Esophagus squamous epithelium (tissue), 4 donors: Measurements from ENCODE around the gene ZDHHC17.

Experiments
- POLR2A ChIP-seq, 4 donors: fragments of 450-650 bp; IDR thresholded peaks; one replicate each; pipeline ENCODE4 v1.6.1; 2017; ENCODE audit warnings: antibody characterized with exemption in 4 of 4, mild to moderate bottlenecking in 4 of 4, moderate library complexity in 3 of 4
- TF ChIP-seq, protein P1 (sequence below), 6 experiments: fragments of 450-650 bp in 4 of 6; fragments of 200-600 bp in 2 of 6; sonication (generic) in 2 of 6; IDR thresholded peaks; one replicate each; pipeline ENCODE4 v1.5.1; 2016 to 2019; ENCODE audit warnings: antibody characterized with exemption in 6 of 6, mild to moderate bottlenecking in 4 of 6, moderate library complexity in 4 of 6

DNA sequence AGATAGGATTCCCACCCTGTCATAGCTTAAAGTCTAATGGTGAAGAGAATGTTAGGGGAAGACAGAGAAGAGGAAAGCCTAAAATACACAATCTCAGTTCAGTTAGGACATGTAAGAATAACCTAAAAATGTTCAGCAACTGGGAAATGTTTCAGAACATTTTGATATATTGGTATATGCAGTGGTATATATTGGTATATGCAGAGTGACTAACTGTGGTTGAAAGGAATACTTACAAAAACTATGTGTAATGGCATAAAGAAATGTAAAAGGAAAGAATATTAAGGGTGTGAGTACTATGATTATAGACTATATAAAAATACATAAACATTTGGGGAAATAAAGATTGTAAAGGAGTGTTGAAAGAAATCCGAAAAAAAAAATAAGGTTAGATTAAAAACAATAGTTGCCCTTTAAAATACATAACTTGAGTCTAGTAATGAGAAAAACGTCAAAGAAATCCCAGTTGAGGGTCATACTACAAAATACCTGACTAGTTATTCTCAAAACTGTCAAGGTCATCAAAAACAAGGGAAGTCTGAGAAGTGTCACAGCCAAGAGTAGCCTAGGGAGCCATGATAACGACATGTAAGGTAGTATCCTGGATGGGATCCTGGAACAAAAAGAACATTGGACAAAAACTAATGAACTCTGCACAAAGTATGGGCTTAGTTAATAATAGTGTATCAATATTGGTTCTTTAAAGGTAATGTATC is 25.6 kb downstream of the ZDHHC17 start:
- TF ChIP-seq, protein P1, sequence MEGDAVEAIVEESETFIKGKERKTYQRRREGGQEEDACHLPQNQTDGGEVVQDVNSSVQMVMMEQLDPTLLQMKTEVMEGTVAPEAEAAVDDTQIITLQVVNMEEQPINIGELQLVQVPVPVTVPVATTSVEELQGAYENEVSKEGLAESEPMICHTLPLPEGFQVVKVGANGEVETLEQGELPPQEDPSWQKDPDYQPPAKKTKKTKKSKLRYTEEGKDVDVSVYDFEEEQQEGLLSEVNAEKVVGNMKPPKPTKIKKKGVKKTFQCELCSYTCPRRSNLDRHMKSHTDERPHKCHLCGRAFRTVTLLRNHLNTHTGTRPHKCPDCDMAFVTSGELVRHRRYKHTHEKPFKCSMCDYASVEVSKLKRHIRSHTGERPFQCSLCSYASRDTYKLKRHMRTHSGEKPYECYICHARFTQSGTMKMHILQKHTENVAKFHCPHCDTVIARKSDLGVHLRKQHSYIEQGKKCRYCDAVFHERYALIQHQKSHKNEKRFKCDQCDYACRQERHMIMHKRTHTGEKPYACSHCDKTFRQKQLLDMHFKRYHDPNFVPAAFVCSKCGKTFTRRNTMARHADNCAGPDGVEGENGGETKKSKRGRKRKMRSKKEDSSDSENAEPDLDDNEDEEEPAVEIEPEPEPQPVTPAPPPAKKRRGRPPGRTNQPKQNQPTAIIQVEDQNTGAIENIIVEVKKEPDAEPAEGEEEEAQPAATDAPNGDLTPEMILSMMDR (IDR thresholded peaks at IDR 0.05), result no peak
- TF ChIP-seq POLR2A (IDR thresholded peaks at IDR 0.05), result no peak
